HCEC 1CT (cell line): ENCODE measurements around the gene MRPL9.

Experiments used
- DNase-seq: peaks from one replicate; pipeline ENCODE4 v3.0.0-alpha.2; 2017

Gene MRPL9

DNA sequence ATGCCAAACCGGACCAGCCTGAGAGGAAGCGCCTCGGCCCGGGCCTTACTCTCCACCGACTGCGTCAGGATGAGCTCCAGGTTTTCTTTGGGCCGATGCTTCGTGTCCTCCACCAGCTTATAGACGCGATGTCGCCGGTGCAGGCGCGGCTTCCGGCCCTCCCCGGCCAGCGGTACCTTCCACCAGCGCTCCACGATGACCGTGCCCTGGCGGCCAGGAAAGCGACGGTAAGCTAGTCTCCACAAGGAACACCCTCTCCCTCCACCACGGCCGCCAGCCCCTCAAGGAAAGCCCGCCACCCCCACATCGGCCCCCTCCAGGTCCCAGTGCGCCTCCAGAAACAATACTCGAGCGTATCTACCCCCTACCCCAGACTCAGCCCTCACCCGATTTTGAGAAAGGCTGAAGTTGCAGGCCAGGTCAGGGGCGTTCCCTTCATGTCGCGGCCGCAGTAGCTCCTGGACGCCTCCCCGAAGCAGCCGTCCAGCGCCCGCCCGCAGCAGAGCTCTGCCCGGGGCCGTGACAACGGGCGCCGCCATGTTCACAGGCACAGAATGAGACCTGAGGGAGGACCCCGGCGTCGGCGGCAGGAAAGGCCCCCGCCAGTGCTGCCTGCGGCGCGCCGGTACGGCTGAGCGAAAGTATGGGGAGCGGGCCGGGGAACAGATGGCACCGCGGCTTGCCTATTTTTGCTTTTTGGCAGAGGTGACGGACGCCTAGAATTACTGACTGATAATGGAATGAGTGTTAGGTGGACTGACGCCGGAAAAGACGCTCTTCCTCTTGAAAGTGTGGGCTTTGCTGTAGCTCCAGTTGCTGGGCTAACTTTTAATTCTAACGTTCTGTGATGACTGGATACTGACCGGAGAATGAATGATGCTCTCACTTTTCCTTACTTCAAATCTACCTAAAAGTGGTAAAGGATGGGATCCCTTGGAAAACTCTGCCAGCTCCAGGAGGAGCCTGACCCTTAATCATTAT is at the start of gene MRPL9:
TSS of gene MRPL9 (minus strand) at position 556 of the 981 bp plus-strand sequence. CDS start at position 539, 17 bp downstream.
- peak; percentile 81 for DNase-seq

DNA sequence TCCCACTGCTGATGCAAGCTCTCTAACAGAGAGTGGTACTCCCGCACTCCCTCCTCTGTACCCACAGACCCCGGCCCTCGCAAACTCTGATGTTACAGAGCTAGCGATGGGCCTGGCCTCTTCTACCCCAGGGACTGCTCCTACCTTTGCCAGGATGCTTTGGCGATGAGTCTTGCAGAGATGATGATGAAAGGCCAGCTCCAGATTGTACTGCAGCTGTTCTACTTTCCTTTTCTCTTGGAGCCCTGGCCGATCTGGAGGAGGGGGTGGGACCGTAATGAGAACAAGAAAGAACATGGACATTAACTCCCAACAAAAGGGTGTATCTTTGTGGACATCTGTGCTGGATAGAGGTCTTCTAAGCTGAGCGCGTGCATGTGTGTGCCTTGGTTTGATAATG is 47.9 kb upstream of the MRPL9 start:
- no peak for DNase-seq

DNA sequence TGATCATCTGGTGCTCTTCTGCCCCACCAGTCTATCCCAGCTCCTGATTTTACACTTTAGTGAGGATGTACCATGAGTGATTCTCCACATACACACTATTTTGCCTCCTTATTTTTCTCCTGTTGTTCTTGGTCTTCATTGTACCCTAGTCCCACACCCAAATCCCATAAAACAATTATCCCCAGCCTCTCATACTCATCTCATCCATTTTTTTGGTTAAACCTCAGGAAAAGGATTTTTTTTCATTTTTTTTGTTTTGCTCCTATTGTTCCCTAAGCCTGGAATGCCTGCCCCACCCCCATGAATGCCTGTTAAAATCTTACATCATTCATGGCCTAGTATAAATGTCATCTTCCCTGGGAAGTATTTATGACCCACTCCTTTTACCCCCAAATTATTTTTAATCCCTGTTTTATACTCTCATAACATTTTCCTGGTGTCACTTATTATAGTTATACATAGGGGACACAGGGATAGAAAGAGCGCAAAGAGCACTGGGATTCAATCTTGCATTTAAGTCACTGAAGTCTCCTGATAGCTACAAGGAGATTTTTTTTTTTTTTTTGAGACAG is 46.8 kb upstream of the MRPL9 start:
- no peak for DNase-seq

DNA sequence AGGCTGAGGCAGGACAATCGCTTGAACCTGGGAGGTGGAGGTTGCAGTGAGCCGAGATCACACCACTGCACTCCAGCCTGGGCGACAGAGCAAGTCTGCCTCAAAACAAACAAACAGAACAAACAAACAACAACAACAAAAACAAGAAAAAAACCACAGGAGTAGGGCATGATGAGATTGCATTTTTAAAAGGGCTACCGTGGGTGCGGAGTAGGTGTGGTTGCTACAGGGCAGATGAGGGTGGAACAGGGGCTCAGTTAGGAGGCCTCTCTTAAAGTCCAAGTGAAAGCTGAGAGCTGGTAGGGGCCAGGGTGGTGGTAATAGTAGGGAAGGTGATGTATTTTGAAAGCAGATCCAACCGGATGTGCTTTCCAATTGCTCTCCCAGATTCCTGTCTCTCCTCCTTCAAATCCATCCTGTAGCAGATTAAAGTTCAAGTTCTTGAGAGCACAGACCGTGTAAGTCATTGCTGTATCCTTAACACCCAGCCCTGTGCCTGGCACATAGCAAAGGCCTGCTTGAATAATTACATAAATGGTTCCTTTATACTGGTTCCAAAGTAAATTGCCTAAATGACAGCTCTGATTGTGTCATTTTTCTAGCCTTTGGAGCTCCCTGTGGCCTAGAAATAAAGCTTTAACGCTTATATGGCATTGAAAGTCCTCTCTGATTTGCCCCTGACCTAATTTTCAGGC is 46.1 kb upstream of the MRPL9 start:
- DNase-seq, result no peak

GRCh38 chr1:151807766-151808165 is 44.5 kb upstream of the MRPL9 start:
- no peak for DNase-seq

GRCh38 chr1:151807131-151807530 is 43.8 kb upstream of the MRPL9 start:
- DNase-seq, result no peak

DNA sequence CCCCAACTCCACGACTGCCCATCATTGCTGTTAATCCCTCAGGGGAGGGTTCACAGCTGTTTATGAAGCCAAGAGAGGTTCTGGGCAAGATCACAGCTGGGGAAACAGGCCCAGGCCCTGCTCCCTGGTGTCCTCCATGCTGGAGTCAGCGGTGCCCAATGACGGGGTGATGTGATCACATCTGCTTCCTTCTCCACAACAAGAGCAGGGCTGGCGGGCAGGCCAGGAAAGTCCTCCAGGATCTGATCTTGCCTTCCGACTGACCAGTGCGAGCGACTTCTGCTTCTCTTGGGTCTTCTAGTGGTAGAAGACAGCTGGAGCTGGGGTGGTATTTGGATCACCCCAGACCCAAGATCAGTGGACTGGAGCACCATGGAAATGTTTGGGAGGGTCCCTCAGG is 42.9 kb upstream of the MRPL9 start:
- no peak for DNase-seq

DNA sequence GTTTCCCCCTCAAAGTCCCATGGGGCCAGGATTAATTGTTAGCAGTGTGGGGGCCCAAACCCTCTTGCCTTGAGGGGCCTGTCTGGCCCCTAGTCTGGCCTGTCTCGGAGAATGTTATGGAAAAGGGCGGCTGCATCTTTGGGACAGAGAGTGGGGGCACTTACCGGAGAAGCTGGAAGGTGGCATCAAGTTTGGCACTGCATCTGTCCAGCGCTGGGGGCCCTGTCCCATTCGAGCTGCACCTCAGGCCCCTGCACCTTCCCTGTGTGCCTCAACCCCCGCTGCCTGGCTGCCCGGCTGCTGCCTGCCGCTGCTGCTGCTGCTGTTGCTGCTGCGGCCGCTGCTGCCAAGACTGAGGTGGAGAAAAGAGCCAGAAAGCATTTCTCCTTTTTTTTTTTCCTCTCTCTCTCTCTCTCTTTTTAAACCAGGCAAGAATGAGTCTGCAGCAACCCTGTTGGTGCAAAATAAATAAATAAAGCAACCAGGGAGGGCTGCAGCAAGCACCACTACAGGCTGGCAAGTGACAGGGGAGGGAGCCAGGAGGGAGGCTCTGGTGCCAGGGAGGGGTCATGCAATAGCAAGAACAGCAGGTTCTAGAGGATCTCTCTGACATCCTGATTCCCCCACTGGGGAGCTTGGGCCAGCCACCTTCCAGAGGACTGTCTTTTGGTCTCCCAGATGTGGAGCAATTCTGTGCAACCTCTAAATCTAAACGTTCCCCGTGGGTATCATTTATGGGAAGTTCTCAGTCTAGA is 41.9 kb upstream of the MRPL9 start, which contains the start of gene LINGO4:
TSS of gene LINGO4 (minus strand) at position 354 of the 755 bp plus-strand sequence. CDS start 2,715 bp downstream, outside the sequence.
- DNase-seq, result no peak

DNA sequence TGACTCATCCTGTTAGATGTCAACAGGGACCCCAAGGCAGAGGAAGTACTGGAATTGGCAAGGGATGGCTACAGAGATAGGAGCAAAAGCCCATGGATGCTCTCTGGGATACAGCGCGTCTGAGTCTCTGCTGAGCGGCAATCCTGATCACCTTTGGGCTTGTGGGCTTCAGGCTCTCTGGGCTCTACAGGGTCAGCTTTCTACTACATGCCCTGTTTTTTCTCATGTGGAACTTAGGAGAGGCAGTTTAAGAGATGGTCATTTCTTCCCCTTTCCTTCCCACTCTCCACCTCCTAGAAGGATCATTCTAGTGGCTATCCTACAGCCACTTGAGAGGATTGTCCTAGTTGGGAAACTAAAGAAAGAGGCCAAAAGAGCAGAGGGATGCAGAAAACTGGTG is 40.6 kb upstream of the MRPL9 start:
- no peak for DNase-seq

DNA sequence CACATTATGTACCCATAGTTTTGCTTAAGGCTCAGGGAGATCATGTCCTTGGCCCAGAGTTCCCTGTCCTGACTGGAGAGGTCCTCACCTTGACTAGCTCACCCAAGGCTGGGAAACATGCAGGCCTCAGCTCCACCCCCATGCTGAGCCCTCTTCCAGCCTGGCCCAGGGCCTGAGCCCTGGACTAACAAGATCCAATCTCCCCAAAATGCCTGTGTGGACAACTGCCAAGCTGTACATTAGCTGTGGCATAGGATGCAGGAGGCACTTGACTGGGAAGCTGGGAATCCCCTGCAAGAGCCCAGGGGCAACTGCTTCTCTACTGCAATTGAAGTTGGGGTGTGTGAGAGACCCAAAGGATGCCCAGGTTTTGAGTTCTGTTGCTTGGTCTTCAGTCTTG is 39.9 kb upstream of the MRPL9 start:
- DNase-seq, result no peak

- no peak for DNase-seq
Observed at GRCh38 chr1:151802372-151802771, 39.1 kb upstream of the MRPL9 start.

DNA sequence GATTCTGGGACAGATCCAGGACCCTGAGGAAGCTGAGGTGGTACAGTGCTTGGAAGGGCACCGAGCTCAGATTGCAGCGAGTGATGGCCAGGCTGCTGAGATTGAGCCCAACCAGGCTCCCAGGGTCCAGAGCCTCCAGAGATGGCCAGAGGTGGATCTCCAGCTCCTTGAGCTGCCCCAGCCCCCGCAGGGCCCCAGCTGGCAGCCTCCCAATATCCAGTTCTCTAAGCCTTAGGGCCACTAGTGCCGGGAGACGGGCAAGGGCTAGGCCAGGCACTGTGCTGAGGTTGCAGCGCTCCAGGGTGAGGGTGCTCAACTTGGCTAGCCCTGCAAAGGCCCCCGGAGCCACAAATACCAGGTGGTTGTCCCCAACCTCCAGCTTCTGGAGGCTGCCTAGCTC is 38.5 kb upstream of the MRPL9 start:
- no peak for DNase-seq

DNA sequence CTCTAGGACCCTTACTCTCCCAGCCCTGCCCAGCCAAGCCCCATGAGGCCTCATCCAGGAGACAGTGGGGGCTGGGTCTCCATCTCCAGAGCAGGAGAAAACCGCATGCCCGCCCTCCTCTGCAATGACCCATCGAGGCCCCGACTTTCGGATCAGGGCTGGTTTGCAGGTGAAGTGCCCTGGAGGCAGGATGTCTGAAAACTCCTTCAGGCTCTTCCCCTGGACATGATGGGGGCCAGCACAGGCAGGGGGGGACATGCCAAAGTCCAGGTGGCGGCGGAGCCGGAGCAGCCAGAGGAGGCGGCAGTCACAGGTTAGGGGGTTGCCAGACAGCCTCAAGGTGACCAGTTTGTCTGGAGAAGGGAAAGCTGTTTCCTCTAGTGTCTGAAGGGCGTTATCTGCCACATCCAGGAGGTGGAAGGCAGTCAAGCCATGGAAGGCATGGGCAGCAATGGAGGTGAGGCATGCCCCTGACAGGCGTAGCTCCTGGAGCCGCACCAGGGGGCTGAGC is 38.1 kb upstream of the MRPL9 start:
- no peak for DNase-seq

DNA sequence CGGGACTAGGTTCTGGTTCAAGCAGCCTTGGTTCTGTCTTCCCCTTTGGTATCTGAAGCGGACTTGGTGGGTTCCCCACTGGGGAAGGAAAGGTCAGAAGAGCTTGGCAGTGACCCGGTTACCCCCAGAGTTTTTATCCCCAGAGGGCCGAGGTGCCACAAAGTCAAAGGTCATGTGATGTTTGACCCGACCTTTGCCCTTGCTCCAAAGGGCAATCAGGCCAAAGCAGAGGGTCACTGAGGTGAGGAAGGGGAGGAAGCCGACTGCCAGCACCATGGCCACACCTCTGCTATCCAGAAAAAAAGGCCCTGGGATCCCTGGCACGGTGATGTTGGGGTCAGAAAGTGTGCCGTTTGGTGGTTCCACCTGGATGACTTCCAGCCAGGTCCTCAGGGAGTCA is 37.5 kb upstream of the MRPL9 start:
- no peak for DNase-seq

GRCh38 chr1:151799179-151800022 is 36.1 kb upstream of the MRPL9 start:
- DNase-seq, result no peak

DNA sequence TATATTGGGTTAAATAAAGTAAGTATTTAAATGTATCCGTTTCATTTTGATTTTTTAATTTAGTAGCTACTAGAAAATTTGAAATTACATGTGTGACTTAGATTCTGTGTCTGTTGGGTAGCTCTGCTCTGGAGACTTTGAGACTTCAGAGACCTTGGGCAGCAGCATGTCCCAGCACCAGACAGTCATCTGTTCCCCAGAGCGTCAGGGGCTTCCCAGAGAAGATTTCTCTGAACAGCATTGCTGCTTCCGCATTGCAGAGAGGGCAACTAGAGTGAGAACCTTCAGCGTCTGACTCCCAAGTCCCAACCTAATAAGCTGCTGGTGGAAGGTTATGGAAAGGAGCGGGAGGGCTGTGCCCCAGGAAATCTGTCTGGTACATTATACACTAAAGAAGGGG is 35.3 kb upstream of the MRPL9 start:
- no peak for DNase-seq

GRCh38 chr1:151790940-151791651 is 27.8 kb upstream of the MRPL9 start:
- no peak for DNase-seq

DNA sequence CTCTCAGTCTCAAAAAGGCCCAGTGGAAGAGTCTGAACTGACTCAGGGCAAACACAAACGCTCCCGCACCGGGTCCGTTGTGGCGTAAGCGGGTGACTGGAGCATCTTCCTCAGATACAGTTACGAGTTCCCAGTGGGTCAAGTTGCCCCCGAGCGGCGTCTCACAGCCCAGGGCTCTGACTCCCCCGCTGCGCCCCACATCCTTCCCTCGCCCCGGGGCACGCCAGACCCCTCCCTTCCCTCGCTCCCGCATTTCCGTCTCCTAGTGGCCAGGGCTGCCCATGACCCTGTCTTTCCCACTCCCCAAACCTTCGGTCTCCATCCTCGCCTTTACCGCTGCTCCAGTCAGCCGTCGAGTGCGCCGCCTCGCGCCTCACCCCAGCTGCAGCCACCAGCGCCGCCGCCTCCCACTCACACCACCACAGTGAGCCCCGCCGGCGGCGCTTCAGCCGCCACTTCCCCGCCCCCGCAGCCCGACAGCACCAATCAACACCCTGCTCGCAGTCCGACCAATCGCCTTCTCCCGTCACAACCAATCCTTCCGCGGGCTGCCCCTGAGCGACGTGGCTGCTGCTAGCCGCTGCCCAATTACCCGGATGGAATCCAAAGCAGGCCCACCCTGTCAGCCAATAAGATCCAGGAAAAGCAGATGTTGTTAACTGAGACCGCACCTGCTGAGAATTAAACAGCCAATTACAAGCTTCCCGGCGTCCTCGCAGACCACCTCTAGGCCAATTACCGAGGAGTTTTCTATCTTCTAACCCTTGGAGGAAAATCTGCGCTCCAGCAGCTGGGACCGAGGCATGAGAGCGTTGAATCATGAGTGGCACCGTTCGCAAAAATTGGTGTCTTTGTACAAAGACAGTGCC is 27.0 kb upstream of the MRPL9 start, which contains the start of gene TDRKH:
TSS of gene TDRKH (minus strand) at position 430 of the 869 bp plus-strand sequence. CDS start 7,478 bp downstream, outside the sequence.
- DNase-seq, result peak; percentile 87

DNA sequence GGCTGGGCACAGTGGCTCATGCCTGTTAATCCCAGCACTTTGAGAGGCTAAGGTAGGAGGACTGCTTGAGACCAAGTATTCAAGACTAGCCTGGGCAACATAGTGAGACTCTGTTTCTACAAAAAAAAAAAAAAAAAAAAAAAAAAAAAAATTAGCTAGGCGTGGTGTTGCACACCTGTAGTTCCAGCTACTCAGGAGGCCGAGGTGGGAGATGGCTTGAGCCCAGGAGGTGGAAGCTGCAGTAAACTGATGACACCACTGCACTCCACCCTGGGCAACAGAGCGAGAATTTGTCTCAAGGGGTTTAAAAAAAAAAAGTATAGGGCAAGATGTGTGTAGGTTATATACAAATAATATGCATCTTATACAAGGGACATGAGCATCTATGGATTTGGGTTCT is 24.4 kb upstream of the MRPL9 start:
- no peak for DNase-seq

DNA sequence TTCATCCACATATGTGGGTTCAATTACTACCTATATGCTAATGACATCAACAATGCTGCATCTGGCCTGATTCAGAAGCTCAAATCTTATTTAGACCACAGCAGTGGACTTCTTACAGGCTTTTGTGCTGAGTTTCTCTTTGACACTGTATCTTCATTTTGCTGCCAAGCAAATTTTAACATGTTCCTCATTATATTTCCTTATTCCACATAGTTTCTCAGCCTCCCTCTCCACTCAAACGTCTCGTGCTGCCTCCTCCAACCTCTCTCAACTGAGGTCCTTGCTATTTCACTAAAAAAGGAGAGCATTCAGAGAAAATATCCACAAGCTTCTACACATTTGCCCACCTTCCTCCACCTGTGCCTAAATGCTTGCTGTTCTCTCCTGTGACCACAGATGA is 20.5 kb upstream of the MRPL9 start:
- DNase-seq, result no peak
